Activated effector memory CD4-positive, alpha-beta T cell treated with anti-CD3 and anti-CD28 coated beads, Interleukin-2, amount 50 U/mL, for 16 hours (primary cell): ENCODE results near the gene RABGGTA.

Experiments used
- DNase-seq: peaks from one replicate; pipeline ENCODE4 v3.0.0-alpha.2; 2020

The RABGGTA gene

DNA sequence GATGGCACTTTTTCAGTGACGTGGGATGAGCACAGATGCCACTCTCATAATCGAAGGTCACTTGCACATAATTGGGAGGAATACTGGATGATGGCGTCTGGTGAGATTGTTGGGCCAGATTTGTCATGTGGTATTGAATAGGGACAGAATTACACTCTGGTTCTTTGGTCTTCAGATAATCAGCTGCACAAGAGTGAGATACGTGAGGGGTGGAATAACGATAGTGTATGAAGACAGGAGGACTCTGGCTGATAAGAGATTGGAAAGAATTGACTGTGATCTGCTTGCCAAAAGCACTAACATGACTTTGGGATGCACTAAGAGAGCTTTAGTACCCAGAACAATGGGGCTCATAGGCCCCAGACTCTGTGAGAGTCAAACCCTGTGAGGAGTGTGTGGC lies 7.0 kb upstream of the RABGGTA start:
- DNase-seq: no peak

DNA sequence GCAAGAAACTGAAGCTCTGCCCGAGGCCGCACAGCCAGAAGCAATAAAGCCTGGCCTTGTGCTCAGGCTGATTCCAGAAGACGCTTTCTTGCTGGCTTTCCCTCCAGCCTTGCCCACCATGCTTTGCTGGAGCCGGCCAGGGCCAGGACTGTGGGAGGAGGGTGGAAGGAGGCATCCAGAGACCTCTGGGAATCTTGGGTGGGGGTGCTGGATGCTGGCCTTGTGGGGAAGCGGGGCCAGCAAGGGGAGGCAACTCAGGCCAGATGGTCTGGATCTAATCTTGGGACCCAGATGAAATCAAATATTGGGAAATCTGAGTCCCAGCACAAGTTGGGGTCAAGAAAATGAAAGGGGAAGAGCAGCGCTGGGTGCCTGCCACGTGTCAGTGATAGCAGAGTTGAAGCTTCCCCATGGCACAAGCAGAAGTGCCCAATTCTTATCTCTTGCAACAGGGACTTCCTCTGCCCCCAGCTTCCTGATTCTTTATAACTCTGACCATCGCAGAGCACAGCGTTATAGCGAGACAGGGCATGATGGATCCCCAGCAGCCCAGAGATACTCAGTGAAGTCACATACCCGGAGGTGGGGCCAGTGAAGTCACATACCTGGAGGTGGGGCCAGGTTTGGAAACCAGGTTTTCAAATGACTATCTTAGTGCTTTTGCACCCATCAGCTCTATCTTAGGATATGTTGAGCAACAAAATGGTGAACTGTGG lies 6.4 kb upstream of the RABGGTA start:
- DNase-seq: no peak

DNA sequence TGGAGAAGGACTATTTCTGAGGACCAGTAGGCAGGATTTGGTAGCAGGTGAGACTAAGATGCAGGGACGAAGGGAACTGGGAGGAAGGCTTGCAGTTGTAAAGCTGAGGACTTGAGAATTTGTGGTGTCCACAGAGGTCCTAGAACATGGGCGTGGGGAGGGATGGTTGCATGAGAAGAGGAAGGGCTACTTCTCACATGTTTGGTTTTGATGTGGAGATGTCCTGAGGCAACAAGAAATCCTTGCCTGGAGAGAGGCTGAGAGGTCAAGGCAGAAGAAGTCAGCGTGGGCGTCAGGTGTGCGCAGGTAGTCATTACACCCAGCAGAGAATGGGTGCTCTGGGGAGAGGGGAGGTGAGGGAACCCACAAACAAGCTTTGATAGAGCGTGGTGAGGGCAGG lies 5.7 kb upstream of the RABGGTA start:
- no peak for DNase-seq

DNA sequence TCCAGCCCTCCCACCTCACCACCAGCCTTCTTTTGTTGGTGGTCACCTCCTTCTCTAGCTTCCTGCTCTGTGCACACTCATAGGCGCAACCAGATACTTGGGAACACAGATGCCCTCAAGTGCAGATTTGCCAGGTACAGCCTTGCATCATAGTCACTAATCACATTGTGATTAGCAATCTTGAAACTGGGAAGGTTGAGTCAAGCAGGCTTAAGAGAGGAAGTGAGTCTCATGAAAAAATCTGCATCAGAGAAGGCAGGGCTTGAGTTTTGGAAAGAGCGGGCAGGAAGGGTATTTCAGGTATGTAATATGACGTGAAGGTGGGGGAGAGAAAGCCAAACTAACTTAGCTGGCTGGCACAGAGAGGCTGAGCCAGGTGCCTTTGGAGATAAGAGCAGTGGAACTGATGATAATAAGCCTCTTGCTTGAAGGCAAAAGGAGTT lies 2.7 kb upstream of the RABGGTA start:
- peak; percentile 76 for DNase-seq

DNA sequence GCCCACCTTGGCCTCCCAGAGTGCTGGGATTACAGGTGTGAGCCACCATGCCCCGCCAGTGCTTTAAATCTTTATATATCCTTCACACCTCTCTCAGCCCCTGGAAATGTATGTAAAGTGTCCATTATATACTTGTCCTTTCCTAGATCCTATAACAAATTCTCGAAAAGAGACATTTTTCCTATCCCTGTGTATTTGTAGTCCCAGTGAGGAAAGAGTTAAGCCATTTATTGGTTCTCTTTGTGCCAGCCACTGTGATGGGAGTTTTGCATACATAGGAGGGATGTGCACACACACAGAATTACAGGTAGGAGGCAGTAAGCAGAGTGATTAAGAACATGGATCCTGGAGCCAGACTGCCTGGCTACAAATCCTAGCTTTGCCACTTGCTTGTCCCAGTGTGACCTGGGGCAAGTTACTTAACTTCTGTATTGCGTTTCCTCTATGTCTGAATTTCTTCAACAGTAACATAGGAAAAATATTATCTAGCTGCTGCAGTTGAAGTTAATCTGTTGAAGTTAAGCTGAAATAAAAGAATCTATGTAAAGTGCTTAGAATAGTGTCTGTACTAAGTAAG lies 2.1 kb upstream of the RABGGTA start:
- no peak for DNase-seq

DNA sequence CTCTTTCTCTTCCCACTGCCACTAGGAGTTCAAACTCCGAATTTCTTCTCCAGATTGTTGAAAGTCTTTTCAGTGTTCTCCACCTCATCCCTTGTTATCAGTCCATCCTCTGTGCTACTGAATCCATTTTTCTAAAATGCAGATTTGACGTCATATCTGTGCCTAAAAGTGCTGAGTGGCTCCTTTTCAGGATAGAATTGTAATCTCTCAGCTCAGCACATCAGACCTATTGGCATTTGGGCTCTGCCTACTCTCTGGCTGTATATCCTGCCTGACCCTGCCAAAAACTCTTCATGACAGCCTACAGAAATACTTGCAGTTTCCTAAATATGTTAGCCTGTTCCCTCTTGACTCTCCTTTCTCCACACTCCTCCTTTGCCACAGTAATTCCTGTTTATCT lies 1.1 kb upstream of the RABGGTA start:
- no peak for DNase-seq

DNA sequence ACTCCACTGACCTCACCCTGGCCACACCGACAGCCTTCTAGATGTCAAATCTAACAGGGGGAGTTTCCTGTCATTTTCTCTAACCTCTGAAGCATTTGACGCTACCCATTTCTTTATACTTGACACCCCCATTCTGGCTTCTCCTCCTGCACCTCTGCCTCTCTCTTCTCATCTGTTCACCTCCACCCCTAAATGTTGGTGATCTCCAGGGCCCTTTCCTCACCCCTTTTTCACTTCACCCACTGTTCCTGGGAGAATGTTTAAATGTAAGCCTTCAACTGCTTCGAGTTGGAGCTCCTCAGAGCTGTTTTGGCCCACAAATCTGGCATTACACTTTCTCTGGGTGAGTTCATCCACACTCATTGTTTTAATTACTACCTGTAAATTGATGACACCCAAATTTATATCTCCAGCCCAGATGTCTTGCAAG lies 452 bp upstream of the RABGGTA start:
- DNase-seq: no peak

DNA sequence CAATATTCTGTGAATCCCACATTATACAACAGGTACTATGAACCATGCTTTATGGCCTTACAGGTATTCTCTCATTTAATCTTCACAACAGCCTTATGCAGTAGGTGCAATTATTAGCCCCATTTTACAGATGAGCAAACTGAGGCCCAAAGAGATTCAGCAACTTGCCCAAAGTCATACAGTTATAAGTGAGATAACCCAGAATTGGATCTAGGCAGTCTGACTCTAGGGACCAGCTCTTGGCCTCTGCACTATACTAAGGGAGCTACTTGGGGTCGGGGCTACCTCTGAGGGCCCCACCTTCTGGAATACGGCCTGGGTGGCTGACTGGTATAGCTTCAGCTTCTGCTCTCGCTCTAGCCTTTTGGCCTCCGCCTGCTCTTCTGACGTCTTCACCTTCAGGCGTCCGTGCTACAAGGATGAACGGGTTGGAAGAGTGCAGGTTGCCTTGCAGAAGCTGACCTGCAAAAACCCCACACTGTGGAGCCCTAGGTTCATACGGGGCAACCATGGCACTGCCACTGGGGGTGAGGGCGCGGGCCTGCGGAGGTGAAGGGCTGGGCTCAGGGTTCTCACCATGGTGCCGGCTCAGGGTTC lies 762 bp downstream of the RABGGTA start:
- no peak for DNase-seq

DNA sequence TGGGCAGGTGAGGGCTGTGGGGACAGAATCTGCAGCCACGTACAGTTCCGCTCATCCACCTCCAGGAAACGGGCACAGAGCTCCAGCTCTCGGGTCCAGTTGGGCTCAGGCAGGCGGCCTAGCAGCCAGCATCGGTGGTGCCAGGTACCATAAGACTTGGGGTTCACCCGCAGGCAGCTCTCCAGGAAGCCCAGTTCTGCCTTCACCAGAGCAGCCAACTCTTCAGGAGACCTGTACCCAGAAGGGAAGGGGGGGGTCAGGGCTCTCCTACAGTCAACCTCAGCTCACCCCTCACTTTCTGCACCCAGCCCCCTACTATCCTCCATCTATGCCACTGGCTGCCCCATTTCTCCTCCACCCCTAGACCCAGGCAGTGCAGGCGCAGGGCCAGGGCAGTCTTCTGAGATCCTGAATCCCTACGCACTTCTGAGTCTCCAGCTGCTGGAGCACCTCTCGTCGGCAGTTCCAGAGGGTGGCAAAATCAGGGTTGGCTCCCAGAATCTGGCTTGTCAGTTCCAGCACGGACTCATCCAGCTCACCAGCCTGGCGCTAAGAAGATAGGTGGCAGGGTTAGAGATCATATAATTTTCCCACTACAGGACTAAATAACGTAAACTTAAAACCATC lies 1.4 kb downstream of the RABGGTA start:
- DNase-seq: no peak

DNA sequence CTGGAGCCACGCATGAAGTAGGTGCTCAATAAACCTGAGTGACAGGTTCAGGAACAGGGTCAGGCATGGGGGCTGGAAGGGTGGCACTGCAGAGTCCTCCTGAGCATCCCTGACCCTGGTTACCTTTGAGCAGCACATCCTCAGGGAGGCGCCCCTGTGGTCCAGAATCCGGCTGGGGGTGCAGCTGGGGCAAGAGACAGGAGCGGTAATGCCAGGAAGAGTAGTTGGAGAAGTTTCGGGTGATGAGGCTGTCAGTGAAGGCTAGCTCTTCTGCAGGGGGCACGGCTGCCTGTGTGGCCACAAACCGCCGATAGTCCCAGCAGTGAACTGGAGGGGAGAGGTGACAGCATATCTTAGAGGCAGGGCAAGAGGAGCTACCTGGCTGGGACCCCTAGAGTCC lies 2.0 kb downstream of the RABGGTA start:
- DNase-seq: no peak

DNA sequence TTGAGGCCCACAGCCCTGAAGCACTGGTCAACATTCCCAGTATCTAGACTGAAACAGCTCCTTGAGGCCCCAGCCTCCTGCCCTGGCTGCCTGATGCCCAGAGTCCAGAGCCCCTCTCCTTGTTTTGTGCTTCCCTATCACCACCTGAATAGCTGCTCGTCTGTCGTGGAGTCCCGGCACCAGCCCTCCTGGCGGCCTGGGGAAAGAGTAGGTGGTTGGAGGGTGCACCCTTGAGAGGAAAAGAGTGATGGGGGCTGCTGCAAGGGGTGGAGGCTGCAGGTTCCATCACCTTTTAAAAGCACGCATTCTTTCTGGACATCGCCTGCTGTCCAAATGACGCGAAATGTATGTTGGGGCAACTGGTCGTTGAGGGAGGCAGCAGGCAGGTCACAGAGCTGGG lies 3.2 kb downstream of the RABGGTA start:
- DNase-seq: no peak

DNA sequence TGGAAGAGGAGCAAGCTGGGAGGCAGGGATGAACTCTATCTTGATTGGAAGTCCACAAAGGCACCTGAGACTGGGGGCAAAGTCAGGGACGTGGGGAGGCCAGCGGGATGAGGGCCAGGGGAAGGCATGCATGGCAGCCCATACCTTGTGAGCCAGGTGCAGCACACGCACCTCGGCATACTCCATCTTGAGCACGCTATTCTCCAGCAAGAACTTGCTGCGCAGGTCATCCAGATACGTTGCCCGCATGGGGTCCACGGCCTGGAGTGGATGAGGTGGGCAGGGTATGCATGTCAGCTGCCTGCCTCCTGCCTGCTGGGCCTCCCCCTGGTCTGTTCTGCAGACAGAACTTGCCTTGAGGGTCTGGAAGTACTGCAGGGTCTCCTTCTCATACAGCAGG lies 3.9 kb downstream of the RABGGTA start:
- no peak for DNase-seq

DNA sequence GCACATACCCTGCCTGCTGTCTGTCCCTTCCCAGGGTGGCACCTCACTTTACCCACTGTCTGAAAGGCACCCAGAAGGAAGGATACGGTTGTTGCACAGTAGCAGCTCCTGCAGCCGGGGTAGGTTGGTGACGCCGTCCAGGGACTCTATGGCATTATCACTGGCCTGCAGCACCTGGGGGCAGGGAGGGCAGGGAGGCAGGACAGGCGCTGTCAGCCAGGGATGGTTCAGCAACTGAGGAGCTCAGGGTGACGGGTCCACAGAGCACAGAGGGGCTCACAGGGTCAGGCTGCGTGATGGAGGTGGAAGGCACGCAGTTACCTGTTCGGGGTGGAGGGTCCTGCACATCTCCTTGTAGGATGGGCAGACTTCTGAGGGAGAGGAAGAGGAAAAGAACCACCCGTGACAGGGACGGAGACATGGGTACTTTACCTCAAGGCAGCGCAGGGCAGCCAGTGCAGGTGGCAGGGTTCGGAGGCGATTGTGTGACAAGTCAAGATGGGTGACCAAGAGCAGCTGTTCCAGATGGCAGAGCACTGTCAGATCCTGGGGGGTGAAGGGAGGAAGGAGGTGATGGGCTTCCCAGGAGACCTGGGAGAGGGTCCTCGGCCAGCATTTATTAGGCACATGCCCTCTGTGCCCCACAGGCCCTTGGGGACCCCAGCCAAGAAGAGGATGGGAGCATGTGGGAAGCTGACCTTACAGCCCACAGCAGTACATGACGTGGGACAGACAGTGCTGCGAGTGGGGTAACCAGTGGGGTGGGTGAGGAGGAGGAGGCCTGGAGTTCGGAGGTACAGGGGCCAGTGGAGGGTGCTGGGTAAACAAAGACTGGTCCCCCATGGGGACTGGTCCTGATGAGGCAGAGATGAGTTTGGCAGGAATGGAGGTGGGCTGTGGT lies 4.8 kb downstream of the RABGGTA start:
- DNase-seq: no peak

DNA sequence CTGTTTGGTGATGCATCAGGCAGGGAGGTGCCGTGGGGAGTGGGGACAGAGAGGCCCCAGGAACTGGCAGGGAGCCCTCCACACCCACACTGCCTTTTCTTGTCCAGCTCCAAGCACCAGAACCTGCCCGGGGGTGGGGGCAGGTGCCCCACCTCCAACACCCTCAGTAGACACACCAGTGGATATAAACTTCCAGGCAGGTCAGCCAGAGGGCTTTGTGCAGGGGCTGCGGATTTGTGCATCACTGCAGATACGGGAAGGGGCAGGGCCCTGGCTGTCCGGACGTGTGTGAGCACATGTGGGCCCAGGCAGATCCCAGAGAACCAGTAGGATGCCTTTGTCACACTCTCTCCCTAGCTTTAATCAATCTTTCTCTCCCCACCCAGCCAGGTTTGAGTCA lies 7.1 kb downstream of the RABGGTA start:
- no peak for DNase-seq

DNA sequence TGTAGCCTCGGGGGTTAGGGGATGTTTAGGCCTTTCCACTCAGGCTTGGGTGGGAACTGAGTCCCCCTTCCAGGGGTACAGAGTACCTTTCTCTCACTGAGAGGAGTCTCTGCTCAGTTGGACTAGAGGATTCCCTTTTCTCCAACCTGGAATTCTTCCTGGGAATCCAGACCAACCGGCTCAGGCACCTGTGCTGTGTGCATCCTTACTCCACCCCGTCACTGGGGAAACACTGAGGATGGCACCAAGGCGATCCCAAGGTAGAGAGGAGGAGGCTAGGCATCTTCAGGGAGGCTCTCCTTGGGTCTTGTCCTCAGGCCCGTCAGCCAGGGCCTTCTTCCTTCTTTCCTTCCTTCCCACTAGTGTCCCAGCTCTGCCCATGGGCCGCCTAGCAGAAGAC lies 7.5 kb downstream of the RABGGTA start:
- DNase-seq: no peak

DNA sequence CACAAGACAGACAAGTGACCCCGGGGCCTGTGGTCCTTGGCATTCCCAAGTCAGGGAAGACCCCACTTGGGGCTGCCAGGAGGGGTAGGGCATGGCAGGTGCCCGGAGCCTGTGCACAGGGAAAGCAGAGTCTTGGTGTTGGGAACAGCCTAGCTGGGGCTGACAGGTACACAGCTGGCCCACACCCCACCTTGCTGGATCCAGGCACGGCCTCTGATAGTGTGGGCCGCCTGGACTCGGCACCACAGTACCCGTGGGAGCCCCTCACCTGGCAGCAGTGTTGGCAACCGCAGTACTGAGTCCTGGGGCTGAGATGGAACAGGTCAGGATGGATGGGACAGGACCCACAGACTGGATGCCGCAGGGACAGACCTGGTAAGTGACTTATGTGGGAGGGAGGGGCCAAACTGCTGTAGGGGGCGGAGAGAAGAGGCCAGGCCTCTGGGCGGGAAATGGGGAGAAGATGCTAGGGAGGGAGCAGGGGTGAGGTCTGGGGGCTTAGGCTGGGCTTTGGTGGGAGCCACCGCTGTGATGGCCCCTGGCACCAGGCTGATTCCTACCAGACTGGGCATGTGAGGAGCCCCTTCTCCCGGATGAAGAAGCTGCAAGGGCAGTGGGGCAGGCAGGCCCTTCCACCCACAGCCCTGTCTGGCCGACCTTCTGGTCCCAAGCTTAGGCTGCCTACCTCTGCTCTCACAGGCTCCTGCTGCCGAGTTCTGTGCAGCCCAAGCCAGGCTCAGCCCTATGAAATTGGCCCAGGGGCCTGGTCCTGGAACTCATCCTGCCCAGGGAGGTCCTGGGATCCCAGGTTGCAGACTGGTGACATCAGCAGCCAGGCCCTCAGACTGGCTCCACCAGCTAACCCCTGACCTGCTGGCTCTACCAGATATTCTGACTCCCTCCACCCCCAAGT lies 8.3 kb downstream of the RABGGTA start, which contains the start of gene TGM1:
Gene TGM1, minus strand, starts transcription at position 357 of the 913 bp plus-strand sequence. CDS start 825 bp downstream, outside the sequence.
- DNase-seq: no peak

DNA sequence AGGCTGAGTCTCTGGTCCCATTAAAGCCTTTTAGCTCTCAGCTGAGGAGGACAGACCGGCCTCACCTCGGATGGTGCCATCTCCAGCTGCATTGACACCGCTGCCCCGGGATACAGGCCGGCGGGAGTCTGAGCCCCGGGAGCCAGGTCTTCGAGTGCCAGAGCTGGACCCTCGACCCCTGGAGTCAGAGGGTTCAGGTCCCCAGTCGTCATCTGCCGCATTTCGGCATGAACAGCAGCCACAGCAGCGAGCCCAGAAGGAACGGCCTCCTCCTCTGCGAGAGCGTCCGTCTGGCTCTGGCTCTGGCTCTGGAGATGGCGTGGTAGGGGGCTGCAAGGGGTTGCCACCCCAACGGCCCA lies 9.4 kb downstream of the RABGGTA start:
- no peak for DNase-seq

DNA sequence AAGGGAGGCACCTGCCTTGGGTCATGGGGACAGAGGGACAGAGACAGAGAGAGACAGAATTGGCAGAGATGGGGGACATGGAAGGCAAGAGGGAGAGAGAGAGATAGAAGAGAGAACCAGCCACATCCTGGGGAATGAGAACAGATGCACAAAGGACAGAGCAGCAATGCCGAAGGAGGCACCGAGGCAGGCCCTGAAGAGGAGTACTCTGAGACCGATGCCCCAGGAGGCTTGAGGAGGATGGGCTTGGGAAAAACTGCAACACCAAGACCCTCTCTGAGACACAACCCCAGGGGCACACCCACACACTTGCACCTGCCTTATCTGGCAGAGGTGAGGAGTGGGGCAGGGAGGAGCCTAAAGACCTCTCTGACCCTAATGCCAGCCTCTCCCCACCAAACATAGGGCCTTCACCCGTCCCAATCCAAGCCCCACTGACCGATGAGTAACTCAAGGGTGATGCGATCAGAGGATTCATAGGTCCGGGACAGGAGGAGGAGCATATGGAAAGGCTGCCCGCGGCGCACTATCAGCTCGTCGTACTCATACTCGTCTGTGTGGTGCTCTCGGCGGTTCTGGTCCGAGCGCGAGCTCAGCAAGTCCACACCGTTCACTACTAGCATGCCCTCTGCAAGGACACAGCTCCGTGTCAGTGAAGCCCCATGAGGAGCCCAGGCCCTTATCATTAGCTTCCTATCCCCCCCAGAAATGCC lies 10.0 kb downstream of the RABGGTA start:
- DNase-seq: no peak

DNA sequence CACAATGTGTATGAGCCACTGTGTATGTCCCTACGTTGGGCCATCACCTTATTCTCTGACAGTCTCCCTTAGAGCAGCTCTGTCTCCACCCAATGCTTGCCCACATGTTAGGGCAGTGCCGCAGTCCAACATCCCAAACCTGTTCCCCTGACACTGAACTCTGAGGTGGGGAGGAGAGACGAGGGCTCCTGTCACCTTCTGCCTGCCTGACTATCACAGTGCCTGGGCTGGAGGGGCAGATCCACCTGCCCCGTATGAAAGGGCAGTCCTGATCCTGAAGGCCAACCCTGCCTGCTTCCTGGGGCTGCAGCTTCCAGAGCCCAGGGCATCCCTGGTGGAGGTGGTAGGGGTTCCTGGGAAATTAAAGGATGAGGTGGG lies 10.6 kb downstream of the RABGGTA start:
- no peak for DNase-seq

DNA sequence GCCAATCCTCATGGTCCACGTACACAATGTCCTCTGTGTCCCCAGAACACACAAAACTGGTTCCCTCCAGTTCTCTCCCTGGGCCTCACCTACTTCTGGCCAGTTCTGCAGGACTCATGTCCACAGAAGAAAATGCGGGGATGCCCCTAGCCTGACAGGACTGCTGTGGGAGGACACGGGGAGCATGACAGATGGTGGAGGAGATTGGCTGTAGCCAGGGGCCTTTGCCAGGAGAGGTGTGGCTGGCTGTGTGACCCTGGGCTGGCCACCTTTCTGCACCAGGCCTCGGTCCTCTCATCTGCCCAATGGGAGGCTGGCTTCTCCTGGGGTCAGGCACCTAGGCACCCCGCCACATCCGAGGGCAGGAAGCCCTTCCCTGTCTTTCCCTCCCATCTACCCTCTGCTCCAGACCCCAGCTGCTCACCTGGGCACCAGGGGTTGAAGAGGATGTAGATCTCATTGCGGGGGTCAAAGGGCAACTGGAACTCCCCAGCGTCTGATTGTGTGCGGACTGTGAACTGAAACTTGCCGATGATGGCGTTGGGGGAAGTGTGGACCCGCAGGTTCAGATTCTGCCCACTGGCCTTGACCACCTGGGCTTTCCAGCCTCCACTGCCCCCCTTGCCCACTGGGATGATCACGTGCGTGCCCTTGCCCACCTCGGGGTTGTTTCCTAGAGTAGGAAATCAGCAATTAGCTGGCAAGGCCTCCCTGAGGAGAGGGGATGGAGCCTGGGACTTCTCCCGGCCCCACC lies 11.2 kb downstream of the RABGGTA start:
- no peak for DNase-seq
